AG04449 (cell line): ENCODE measurements around the gene CTNNA2.

Source experiments
- CTCF ChIA-PET: fragments of 350-600 bp; formaldehyde crosslinking; extraction: SDS; loops from one replicate; lab custom pipeline; 2021; ENCODE audit warnings: antibody characterized with exemption; lab: Yijun Ruan, JAX
- POLR2A ChIA-PET: fragments of 400-600, 350-600 bp; formaldehyde crosslinking; extraction: SDS; loops from one replicate; lab custom pipeline; 2020; ENCODE audit warnings: antibody characterized with exemption, inconsistent platforms; lab: Yijun Ruan, JAX
- DNase-seq: peaks from one replicate; pipeline ENCODE4 v3.0.0-alpha.2; 2010; ENCODE audit warnings: low read depth, low spot score
- H3K4me3 ChIP-seq: 2 replicates; pipeline ENCODE4 v1.5.1; 2011; ENCODE audit warnings: low read depth, mild to moderate bottlenecking, control low read depth, low read length
- CTCF ChIP-seq: IDR thresholded peaks from one replicate; pipeline ENCODE4 v1.5.1; 2011; ENCODE audit warnings: mild to moderate bottlenecking, moderate library complexity, low read length, control low read depth, inconsistent platforms; ENCODE audit not compliant: insufficient read depth; ENCODE audit errors: missing control alignments

Gene CTNNA2

DNA sequence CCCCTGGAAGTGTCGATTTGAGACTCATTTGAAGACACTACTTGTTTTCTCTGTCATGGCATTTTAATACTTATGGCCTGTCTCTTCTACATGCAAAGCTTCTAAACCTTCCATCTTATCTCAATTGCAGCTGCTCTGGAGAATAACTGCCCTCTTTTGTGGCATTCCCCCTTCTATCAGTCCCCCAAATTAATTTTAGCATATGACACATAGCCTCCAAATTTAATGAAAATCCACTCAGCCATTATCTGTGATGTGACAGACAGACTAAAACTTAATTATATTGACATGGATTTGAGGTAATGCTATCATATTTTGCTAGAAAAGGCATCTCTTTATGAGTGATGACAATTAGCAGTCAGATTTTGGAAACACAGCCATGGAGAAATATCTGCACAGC lies 720.5 kb downstream of the CTNNA2 start:
- ChIA-PET POLR2A (no interaction called here), CTCF (interaction anchor here (2.8 kb wide), 1 partner anchor 160 kb away, joined by 13 read pairs; no protein-coding TSS in a partner anchor)

GRCh38 chr2:80238692-80239469 lies 726.0 kb downstream of the CTNNA2 start:
- TF ChIP-seq CTCF, result peak; percentile 69
- CTCF ChIA-PET, result interaction anchor here (0.6 to 3.1 kb wide), 46 partner anchors 8 to 309 kb away, joined by 3 to 172 read pairs (median 5); no protein-coding TSS in a partner anchor
- no peak for DNase-seq
- POLR2A ChIA-PET, result no interaction called here
- no peak overlapping the region for H3K4me3 ChIP-seq

More for the DNA sequence above, 720.5 kb downstream of the CTNNA2 start:
- no peak for DNase-seq
- TF ChIP-seq CTCF, result no peak
- H3K4me3 ChIP-seq, result no peak overlapping the region

DNA sequence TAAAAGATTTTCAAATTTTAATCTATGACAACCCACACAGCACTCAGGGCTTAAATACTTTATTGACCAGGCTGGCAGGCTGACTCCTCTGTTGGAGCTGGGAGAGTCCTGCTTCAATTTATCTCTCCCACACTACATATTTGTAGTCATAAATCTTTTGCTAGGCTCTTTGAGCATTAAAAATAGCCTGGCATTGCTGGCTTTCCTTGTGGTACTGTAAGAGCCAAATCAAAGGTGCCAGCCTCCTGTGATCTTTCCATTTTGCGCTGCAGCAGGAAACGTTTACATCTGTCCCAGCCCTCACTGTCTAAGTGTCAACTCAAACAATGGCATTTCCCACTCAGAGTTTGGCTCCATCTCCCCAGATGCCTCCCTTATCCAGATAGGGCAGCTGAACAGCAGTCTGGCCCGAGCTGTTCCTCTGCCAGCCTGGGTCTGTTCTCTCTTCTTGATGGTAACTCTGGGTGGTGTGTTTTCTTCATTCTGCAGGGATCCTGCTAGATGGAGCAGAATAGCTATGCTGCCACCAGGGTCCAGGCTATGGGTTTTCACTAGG lies 729.6 kb downstream of the CTNNA2 start:
- ChIA-PET POLR2A (no interaction called here), CTCF (interaction anchor here (1.0 to 3.3 kb wide), 6 partner anchors 8 to 309 kb away, joined by 3 to 24 read pairs (median 4); no protein-coding TSS in a partner anchor)
- H3K4me3 ChIP-seq, result no peak overlapping the region
- no peak for DNase-seq
- TF ChIP-seq CTCF, result no peak

- ChIA-PET CTCF (interaction anchor here (1.1 kb wide), 1 partner anchor 311 kb away, joined by 3 read pairs; no protein-coding TSS in a partner anchor), POLR2A (no interaction called here)
- no peak for DNase-seq
- H3K4me3 ChIP-seq, result no peak overlapping the region
- TF ChIP-seq CTCF, result no peak
Measured at GRCh38 chr2:80244905-80245584, 732.2 kb downstream of the CTNNA2 start.

- POLR2A ChIA-PET, result no interaction called here
Measured at GRCh38 chr2:80246534-80246933, 733.7 kb downstream of the CTNNA2 start.

More at GRCh38 chr2:80246534-80246933, 733.7 kb downstream of the CTNNA2 start:
- H3K4me3 ChIP-seq, result no peak overlapping the region
- CTCF ChIA-PET, result no interaction called here
- no peak for TF ChIP-seq CTCF
- no peak for DNase-seq
